ENCODE measurements around the gene ATF6.

ATF6 gene

GRCh38 chr1:161736335-161736969 lies 29.7 kb upstream of the ATF6 start:
- H3K4me1 ChIP-seq (ENCODE audit: insufficient read depth, poor library complexity, severe bottlenecking) = peaks cover 40% of the 10 kb centered on the region
- peak; percentile 63 for ATAC-seq (ENCODE audit: low read depth)
- peak overlapping the region; percentile 92 for H3K27ac ChIP-seq (ENCODE audit: poor library complexity, severe bottlenecking)
- no peak for TF ChIP-seq CTCF (IDR thresholded peaks at IDR 0.05; ENCODE audit: poor library complexity, severe bottlenecking)
- H3K27me3 ChIP-seq (ENCODE audit: insufficient read depth, poor library complexity, severe bottlenecking) = no peaks in the 10 kb centered on the region
- no peaks in the 10 kb centered on the region for H3K36me3 ChIP-seq (ENCODE audit: low read depth)
- H3K9me3 ChIP-seq (ENCODE audit: severe bottlenecking) = no peaks in the 10 kb centered on the region
- no peak overlapping the region for H3K4me3 ChIP-seq (ENCODE audit: severe bottlenecking)
- DNase-seq (ENCODE audit: low spot score) = no peak

DNA sequence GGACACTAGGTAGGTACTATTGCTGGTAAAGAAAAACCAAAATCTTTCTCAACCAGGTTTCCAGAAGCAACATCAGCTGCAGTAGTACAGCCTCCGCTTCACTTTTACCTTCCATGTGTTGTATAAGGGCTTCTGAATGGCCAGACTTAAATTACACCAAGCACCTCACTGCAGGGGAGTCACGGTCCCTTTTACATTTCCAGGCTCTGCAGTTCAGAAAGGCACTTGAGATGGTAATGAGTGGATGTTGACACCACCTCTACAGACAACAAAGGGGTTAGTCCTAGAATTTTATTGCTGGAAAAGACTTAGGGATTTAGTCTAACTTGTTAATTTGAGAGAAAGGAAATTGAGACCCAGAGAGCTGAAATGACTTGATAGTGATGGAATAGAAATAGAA lies 28.5 kb upstream of the ATF6 start:
- Histone ChIP-seq H3K36me3 (ENCODE audit: low read depth) (no peaks in the 10 kb centered on the region), H3K4me1 (ENCODE audit: insufficient read depth, poor library complexity, severe bottlenecking) (peaks cover 39% of the 10 kb centered on the region), H3K9me3 (ENCODE audit: severe bottlenecking) (no peaks in the 10 kb centered on the region), H3K27ac (ENCODE audit: poor library complexity, severe bottlenecking) (peak overlapping the region; percentile 92), H3K27me3 (ENCODE audit: insufficient read depth, poor library complexity, severe bottlenecking) (no peaks in the 10 kb centered on the region), H3K4me3 (ENCODE audit: severe bottlenecking) (no peak overlapping the region)
- DNase-seq (ENCODE audit: low spot score) = no peak
- no peak for TF ChIP-seq CTCF (IDR thresholded peaks at IDR 0.05; ENCODE audit: poor library complexity, severe bottlenecking)
- no peak for ATAC-seq (ENCODE audit: low read depth)

DNA sequence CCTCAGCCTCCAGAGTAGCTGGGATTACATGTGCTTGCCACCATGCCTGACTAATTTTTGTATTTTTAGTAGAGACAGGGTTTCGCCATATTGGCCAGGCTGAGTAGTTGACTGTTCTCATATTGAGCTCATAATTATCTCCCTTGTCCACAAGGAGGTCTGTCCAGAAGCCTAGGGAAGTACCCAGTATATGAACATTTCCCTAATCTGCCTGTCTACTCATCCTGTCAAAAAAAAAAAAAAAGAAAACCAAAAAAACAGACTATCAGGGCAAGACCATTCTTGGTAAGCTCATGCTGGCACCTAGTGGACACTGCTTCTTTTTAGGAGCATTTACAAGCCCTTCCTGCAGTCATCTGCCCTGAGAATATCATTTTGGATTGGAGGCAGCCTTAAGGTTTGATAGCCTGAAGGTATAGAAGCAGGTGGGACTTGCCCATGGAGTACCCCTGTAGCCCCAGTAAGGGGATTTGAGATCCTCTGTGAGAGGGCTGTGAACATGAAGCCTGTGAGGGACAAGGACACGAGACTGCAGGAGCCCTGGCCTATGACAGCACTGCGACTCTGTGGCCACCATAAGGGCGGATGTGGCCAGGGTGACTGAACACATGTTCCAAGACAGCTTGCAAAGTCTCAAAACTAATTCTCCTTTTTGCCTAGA lies 27.4 kb upstream of the ATF6 start:
- Histone ChIP-seq H3K27ac (ENCODE audit: poor library complexity, severe bottlenecking) (no peak overlapping the region), H3K27me3 (ENCODE audit: insufficient read depth, poor library complexity, severe bottlenecking) (no peaks in the 10 kb centered on the region), H3K36me3 (ENCODE audit: low read depth) (no peaks in the 10 kb centered on the region), H3K4me1 (ENCODE audit: insufficient read depth, poor library complexity, severe bottlenecking) (peaks cover 30% of the 10 kb centered on the region), H3K4me3 (ENCODE audit: severe bottlenecking) (no peak overlapping the region), H3K9me3 (ENCODE audit: severe bottlenecking) (no peaks in the 10 kb centered on the region)
- TF ChIP-seq CTCF (IDR thresholded peaks at IDR 0.05; ENCODE audit: poor library complexity, severe bottlenecking) = peak; percentile 83
- DNase-seq (ENCODE audit: low spot score) = no peak
- ATAC-seq (ENCODE audit: low read depth) = peak; percentile 70

GRCh38 chr1:161739865-161740566 lies 26.1 kb upstream of the ATF6 start:
- Histone ChIP-seq H3K27me3 (ENCODE audit: insufficient read depth, poor library complexity, severe bottlenecking) (no peaks in the 10 kb centered on the region), H3K4me3 (ENCODE audit: severe bottlenecking) (no peak overlapping the region), H3K36me3 (ENCODE audit: low read depth) (no peaks in the 10 kb centered on the region), H3K4me1 (ENCODE audit: insufficient read depth, poor library complexity, severe bottlenecking) (peaks cover 25% of the 10 kb centered on the region), H3K9me3 (ENCODE audit: severe bottlenecking) (no peaks in the 10 kb centered on the region), H3K27ac (ENCODE audit: poor library complexity, severe bottlenecking) (no peak overlapping the region)
- DNase-seq (ENCODE audit: low spot score) (no peak), ATAC-seq (ENCODE audit: low read depth) (no peak)
- no peak for TF ChIP-seq CTCF (IDR thresholded peaks at IDR 0.05; ENCODE audit: poor library complexity, severe bottlenecking)

Measured in RWPE2 (cell line).